Measurements from ENCODE around the gene HOXB4. TPM values are rescaled to one million over a fixed set of nuclear protein-coding genes. Genes with fewer than 3 reads are reported as not detected.

HOXB4 gene
- total RNA-seq, 3 donors from 2014 or later, result 4.5 to 14.6 (median 5.3) TPM

GRCh38 chr17:48529683-48530009 lies 48.5 kb downstream of the HOXB4 start:
- Histone ChIP-seq H3K9me3 (no peaks in the 10 kb centered on the region), H3K4me3 (no peak overlapping the region), H3K36me3 (ENCODE audit: low read depth) (no peaks in the 10 kb centered on the region), H3K4me1 (ENCODE audit: low read depth) (no peaks in the 10 kb centered on the region)
- ATAC-seq (no peak), DNase-seq (no peak)
- intact Hi-C loops (cut with DNase I, micrococcal nuclease), result no loop called here
- no peak for TF ChIP-seq CTCF (IDR thresholded peaks at IDR 0.05)

- intact Hi-C loops (cut with DNase I, micrococcal nuclease), result no loop called here
- Histone ChIP-seq H3K4me1 (ENCODE audit: low read depth) (no peaks in the 10 kb centered on the region), H3K4me3 (no peak overlapping the region), H3K36me3 (ENCODE audit: low read depth) (no peaks in the 10 kb centered on the region), H3K9me3 (no peaks in the 10 kb centered on the region)
- ATAC-seq, result no peak
- no peak for DNase-seq
- no peak for TF ChIP-seq CTCF (IDR thresholded peaks at IDR 0.05)
Measured at GRCh38 chr17:48528936-48529682, 49.0 kb downstream of the HOXB4 start.

GRCh38 chr17:48528153-48528935 lies 49.8 kb downstream of the HOXB4 start:
- H3K36me3 ChIP-seq (ENCODE audit: low read depth), result no peaks in the 10 kb centered on the region
- no peak overlapping the region for H3K4me3 ChIP-seq
- intact Hi-C loops (cut with DNase I, micrococcal nuclease), result no loop called here
- ATAC-seq (no peak), DNase-seq (no peak)
- H3K9me3 ChIP-seq, result no peaks in the 10 kb centered on the region
- no peaks in the 10 kb centered on the region for H3K4me1 ChIP-seq (ENCODE audit: low read depth)
- TF ChIP-seq CTCF (IDR thresholded peaks at IDR 0.05), result no peak

GRCh38 chr17:48527547-48527932 lies 50.6 kb downstream of the HOXB4 start:
- ATAC-seq, result no peak
- Histone ChIP-seq H3K4me3 (no peak overlapping the region), H3K4me1 (ENCODE audit: low read depth) (no peaks in the 10 kb centered on the region), H3K9me3 (no peaks in the 10 kb centered on the region), H3K36me3 (ENCODE audit: low read depth) (no peaks in the 10 kb centered on the region)
- no peak for DNase-seq
- TF ChIP-seq CTCF (IDR thresholded peaks at IDR 0.05), result no peak
- intact Hi-C loops (cut with DNase I, micrococcal nuclease), result no loop called here

GRCh38 chr17:48526608-48527546 lies 51.3 kb downstream of the HOXB4 start:
- ATAC-seq (no peak), DNase-seq (no peak)
- intact Hi-C loops (cut with DNase I, micrococcal nuclease), result no loop called here
- no peak for TF ChIP-seq CTCF (IDR thresholded peaks at IDR 0.05)
- H3K4me3 ChIP-seq, result no peak overlapping the region
- no peaks in the 10 kb centered on the region for H3K4me1 ChIP-seq (ENCODE audit: low read depth)
- no peaks in the 10 kb centered on the region for H3K9me3 ChIP-seq
- H3K36me3 ChIP-seq (ENCODE audit: low read depth), result no peaks in the 10 kb centered on the region

Other genes starting within 250 kb of the HOXB4 start
- gene SKAP1, start 148.1 kb downstream of the HOXB4 start, total RNA-seq, result 1 to 10 TPM; 2.2 to 3.2 (median 2.4) TPM
- not detected for gene HOXB1, start 47.3 kb downstream of the HOXB4 start, total RNA-seq
- gene HOXB2, start 33.2 kb downstream of the HOXB4 start, total RNA-seq, result 10 to 100 TPM in 1 of 3 donors, 1 to 10 TPM in 1, under 1 TPM in 1; 0.93 to 32.4 (median 3.3) TPM
- gene HOXB3, start 11.9 kb upstream of the HOXB4 start, total RNA-seq, result 10 to 100 TPM; 42.4 to 64.8 (median 43.4) TPM
- gene HOXB5, start 15.4 kb upstream of the HOXB4 start, total RNA-seq, result 10 to 100 TPM; 16.2 to 29.3 (median 19.9) TPM
- 10 to 100 TPM; 41.3 to 68.8 (median 50.9) TPM for gene HOXB6, start 26.6 kb upstream of the HOXB4 start, total RNA-seq
- 10 to 100 TPM; 10.9 to 29.1 (median 22.4) TPM for gene HOXB7, start 32.7 kb upstream of the HOXB4 start, total RNA-seq
- 1 to 10 TPM; 4.2 to 7.5 (median 5.6) TPM for gene HOXB8, start 36.9 kb upstream of the HOXB4 start, total RNA-seq
- gene HOXB9, start 48.0 kb upstream of the HOXB4 start, total RNA-seq, result 10 to 100 TPM; 40.1 to 78.4 (median 41.5) TPM
- 100 to 1,000 TPM in 2 of 3 donors, 10 to 100 TPM in 1; 32.2 to 180 (median 137) TPM for gene PRAC1, start 144.2 kb upstream of the HOXB4 start, total RNA-seq
- gene PRAC2, start 144.8 kb upstream of the HOXB4 start, total RNA-seq, result 10 to 100 TPM in 2 of 3 donors, 1 to 10 TPM in 1; 6.6 to 24.0 (median 12.4) TPM
- 10 to 100 TPM; 12.2 to 65.4 (median 48.2) TPM for gene HOXB13, start 150.4 kb upstream of the HOXB4 start, total RNA-seq
- gene TTLL6, start 238.9 kb upstream of the HOXB4 start, total RNA-seq, result 10 to 100 TPM; 10.7 to 25.1 (median 12.2) TPM

All from mucosa of descending colon (tissue), 3 donors.